Keratinocyte (primary cell): ENCODE results near the gene SLC25A21. TPM values are rescaled to one million over a fixed set of nuclear protein-coding genes. Genes with fewer than 3 reads are reported as not detected.
"Not testable (repeated sequence)": the region's sequence is repeated elsewhere in the genome, so short reads cannot be mapped to it uniquely, and the experiment has no call there.

Source experiments
- DNase-seq: peaks from one replicate; pipeline ENCODE4 v3.0.0-alpha.2; 2011; ENCODE audit warnings: low read depth, missing footprints, low spot score
- FAIRE-seq: peaks from 2 replicates; lab custom pipeline; 2011; peaks lifted over from hg19 to GRCh38; lab: Jason Lieb, UNC
- H2AFZ ChIP-seq: 2 replicates; pipeline ENCODE4 v1.6.0; 2012; ENCODE audit warnings: low read length, control low read depth, inconsistent platforms; ENCODE audit not compliant: control insufficient read depth
- H3K27ac ChIP-seq: 2 replicates; pipeline ENCODE4 v1.5.1; 2011; ENCODE audit warnings: low read length; ENCODE audit not compliant: control insufficient read depth, insufficient read depth
- H3K27me3 ChIP-seq: 3 replicates; pipeline ENCODE4 v1.6.0; 2011; ENCODE audit warnings: low read length; ENCODE audit not compliant: control insufficient read depth, insufficient read depth; ENCODE audit errors: extremely low read depth
- H3K36me3 ChIP-seq, 2 experiments: 2 replicates in 1 of 2; 3 replicates in 1 of 2; pipeline ENCODE4 v1.5.1; 2011; ENCODE audit warnings: low read length in 2 of 2, mild to moderate bottlenecking in 1 of 2; ENCODE audit not compliant: control insufficient read depth in 2 of 2, insufficient read depth in 2 of 2; ENCODE audit errors: extremely low read depth in 1 of 2
- H3K4me1 ChIP-seq: 3 replicates; pipeline ENCODE4 v1.5.1; 2011; ENCODE audit warnings: low read length; ENCODE audit not compliant: control insufficient read depth, insufficient read depth; ENCODE audit errors: extremely low read depth
- H3K4me2 ChIP-seq: 3 replicates; pipeline ENCODE4 v1.6.0; 2011; ENCODE audit warnings: low read depth, low read length; ENCODE audit not compliant: control insufficient read depth, insufficient read depth; ENCODE audit errors: extremely low read depth
- H3K4me3 ChIP-seq, 3 experiments: fragments of 200-600 bp in 1 of 3; sonication (generic) in 1 of 3; 2 replicates in 2 of 3; 3 replicates in 1 of 3; pipeline ENCODE4 v1.5.1; 2011 to 2016; ENCODE audit warnings: low read length in 3 of 3, mild to moderate bottlenecking in 3 of 3, control low read depth in 2 of 3, inconsistent platforms in 1 of 3, low read depth in 1 of 3, mixed read lengths in 1 of 3, mixed run types in 1 of 3, moderate library complexity in 1 of 3; ENCODE audit not compliant: control insufficient read depth in 2 of 3, insufficient read depth in 2 of 3; ENCODE audit errors: extremely low read depth in 1 of 3
- H3K79me2 ChIP-seq: 2 replicates; pipeline ENCODE4 v1.6.0; 2012; ENCODE audit warnings: low read length; ENCODE audit not compliant: control insufficient read depth, insufficient read depth
- H3K9ac ChIP-seq: 3 replicates; pipeline ENCODE4 v1.6.0; 2011; ENCODE audit warnings: low read length; ENCODE audit not compliant: control insufficient read depth, insufficient read depth; ENCODE audit errors: extremely low read depth
- H3K9me1 ChIP-seq: 3 replicates; pipeline ENCODE4 v1.6.0; 2011; ENCODE audit warnings: low read length; ENCODE audit not compliant: control insufficient read depth, insufficient read depth; ENCODE audit errors: extremely low read depth
- H3K9me3 ChIP-seq: 2 replicates; pipeline ENCODE4 v1.5.1; 2012; ENCODE audit warnings: low read depth, low read length; ENCODE audit not compliant: control insufficient read depth
- H4K20me1 ChIP-seq: 3 replicates; pipeline ENCODE4 v1.6.0; 2011; ENCODE audit warnings: low read length; ENCODE audit not compliant: control insufficient read depth, insufficient read depth; ENCODE audit errors: extremely low read depth
- CTCF ChIP-seq, 3 experiments: IDR thresholded peaks in 1 of 3; conservative IDR thresholded peaks in 1 of 3; optimal IDR thresholded peaks in 1 of 3; 2 replicates in 2 of 3; 3 replicates in 1 of 3; pipeline versions ENCODE3 to v1.5.1; 2011; ENCODE audit warnings: low read length in 3 of 3, mild to moderate bottlenecking in 3 of 3, moderate library complexity in 2 of 3, control low read depth in 1 of 3, inconsistent platforms in 1 of 3; ENCODE audit not compliant: insufficient read depth in 2 of 3; ENCODE audit errors: extremely low read depth in 1 of 3
- EZH2 ChIP-seq: IDR thresholded peaks from one replicate; pipeline ENCODE4 v1.6.1; 2012; ENCODE audit warnings: inconsistent platforms, mild to moderate bottlenecking, low read length, moderate library complexity
- dilution Hi-C: fragments of 300-500 bp; cut with MboI; formaldehyde crosslinking; loops from one replicate; pipeline ENCODE4 v1.7.0; 2020; ENCODE audit warnings: low sequenced_read_pairs; ENCODE audit not compliant: extremely low pct_ligation_motif_present
- polyA plus RNA-seq, 5 experiments: library from polyadenylated mRNA; depleted of rRNA in 3 of 5; stranded (reverse) in 3 of 5; stranded (forward) in 1 of 5; unstranded in 1 of 5; fragments of >200 nt; gene quantifications; 1 replicate in 1 of 5; 2 replicates in 3 of 5; 3 replicates in 1 of 5; pipeline versions ENCODE4 v1.2.1 to v1.2.3, GENCODE V29; 2011 to 2012; ENCODE audit warnings: missing spikeins in 2 of 5, low read depth in 1 of 5, low replicate concordance in 1 of 5

SLC25A21 gene
- polyA plus RNA-seq, 1 donor (not counting 4 experiments of a cell fraction or from before 2014, with no cell fraction given): 0.66 TPM

- DNase-seq (peak; percentile 5), FAIRE-seq (peak; percentile 41)
- Histone ChIP-seq H2AFZ (no peak overlapping the region), H3K9ac (no peak overlapping the region), H3K9me3 (no peaks in the 10 kb centered on the region), H3K79me2 (no peaks in the 10 kb centered on the region), H3K9me1 (no peaks in the 10 kb centered on the region), H3K4me1 (peaks cover 16% of the 10 kb centered on the region), H3K4me3 (no peak overlapping the region), H3K4me2 (peak overlapping the region; percentile 35), H4K20me1 (no peaks in the 10 kb centered on the region), H3K27me3 (no peaks in the 10 kb centered on the region), H3K27ac (no peak overlapping the region), H3K36me3 (no peaks in the 10 kb centered on the region)
- TF ChIP-seq CTCF (optimal IDR thresholded peaks at IDR 0.05 in 1 of 3, IDR thresholded peaks at IDR 0.05 in 1 of 3, conservative IDR thresholded peaks at IDR 0.05 in 1 of 3; ENCODE audit: extremely low read depth in 1 of 3, insufficient read depth in 2 of 3, low read length in 3 of 3) (no peak), EZH2 (no peak)
- dilution Hi-C loops: no loop called here
Observed at GRCh38 chr14:36816481-36816880, 355.9 kb downstream of the SLC25A21 start.

- not testable (repeated sequence) for H3K9me3 ChIP-seq
Observed at GRCh38 chr14:36814783-36815182, 357.6 kb downstream of the SLC25A21 start.

GRCh38 chr14:36810209-36810608 lies 362.2 kb downstream of the SLC25A21 start:
- Histone ChIP-seq H3K27ac (no peak overlapping the region), H3K27me3 (no peaks in the 10 kb centered on the region)
- dilution Hi-C loops: no loop called here

More at GRCh38 chr14:36814783-36815182, 357.6 kb downstream of the SLC25A21 start:
- dilution Hi-C loops, DNase-seq, H2AFZ ChIP-seq, FAIRE-seq, H3K27me3 ChIP-seq, H3K4me1 ChIP-seq, H3K4me2 ChIP-seq, H3K27ac ChIP-seq, H3K9ac ChIP-seq, H3K36me3 ChIP-seq, H3K79me2 ChIP-seq, H3K9me1 ChIP-seq, H4K20me1 ChIP-seq, H3K4me3 ChIP-seq: not testable (repeated sequence)

More at GRCh38 chr14:36810209-36810608, 362.2 kb downstream of the SLC25A21 start:
- no peak overlapping the region for H3K4me3 ChIP-seq
- TF ChIP-seq EZH2 (no peak), CTCF (optimal IDR thresholded peaks at IDR 0.05 in 1 of 3, IDR thresholded peaks at IDR 0.05 in 1 of 3, conservative IDR thresholded peaks at IDR 0.05 in 1 of 3; ENCODE audit: extremely low read depth in 1 of 3, insufficient read depth in 2 of 3, low read length in 3 of 3) (no peak)
- H2AFZ ChIP-seq: no peak overlapping the region
- H3K9me3 ChIP-seq: no peaks in the 10 kb centered on the region
- FAIRE-seq (no peak), DNase-seq (no peak)
- no peaks in the 10 kb centered on the region for H3K36me3 ChIP-seq
- no peak overlapping the region for H3K4me2 ChIP-seq
- no peaks in the 10 kb centered on the region for H4K20me1 ChIP-seq
- H3K9me1 ChIP-seq: no peaks in the 10 kb centered on the region
- H3K4me1 ChIP-seq: no peaks in the 10 kb centered on the region
- no peaks in the 10 kb centered on the region for H3K79me2 ChIP-seq
- no peak overlapping the region for H3K9ac ChIP-seq
